K562 (cell line): ENCODE results near the gene TIMM17A. TPM values are rescaled to one million over a fixed set of nuclear protein-coding genes. Genes with fewer than 3 reads are reported as not detected.

ENCODE experiments used
- CBX3 ChIP-seq, 2 experiments: IDR thresholded peaks; 1 replicate in 1 of 2; 2 replicates in 1 of 2; pipeline ENCODE4 v1.6.1; 2012; ENCODE audit warnings: inconsistent platforms in 2 of 2, low read length in 2 of 2, borderline replicate concordance in 1 of 2, control low read depth in 1 of 2
- DIDO1 ChIP-seq: fragments of 450-650 bp; IDR thresholded peaks from 2 replicates; pipeline ENCODE4 v1.6.1; 2016; ENCODE audit warnings: low read depth, missing biosample characterization, missing genetic modification characterization
- DMBX1 ChIP-seq: fragments of 250-450 bp; sonication (Bioruptor Pico); IDR thresholded peaks from 2 replicates; pipeline ENCODE4 v1.8.0; 2022; ENCODE audit warnings: inconsistent platforms, mild to moderate bottlenecking, moderate library complexity, borderline replicate concordance
- ELF4 ChIP-seq: fragments of 450-650 bp; formaldehyde crosslinking; IDR thresholded peaks from 2 replicates; pipeline ENCODE4 v1.4.0; 2022; ENCODE audit warnings: missing genetic modification characterization
- GATAD2A ChIP-seq: fragments of 450-650 bp; IDR thresholded peaks from 2 replicates; pipeline ENCODE4 v1.6.1; 2017
- GTF2F1 ChIP-seq: IDR thresholded peaks from 2 replicates; pipeline ENCODE4 v1.6.1; 2011; ENCODE audit warnings: low read depth, low read length, improper control_type of control experiment
- HNRNPH1 ChIP-seq: fragments of 200-400 bp; formaldehyde crosslinking; optimal IDR thresholded peaks from 2 replicates; pipeline ENCODE3; 2017; ENCODE audit warnings: low read depth, mild to moderate bottlenecking, low read length, moderate library complexity
- HSF4 ChIP-seq: fragments of 250-450 bp; sonication (Bioruptor Pico); IDR thresholded peaks from 2 replicates; pipeline ENCODE4 v2.1.2; 2022; ENCODE audit warnings: mild to moderate bottlenecking, moderate library complexity, borderline replicate concordance
- KAT7 ChIP-seq: sonication (generic); formaldehyde crosslinking; IDR thresholded peaks from 2 replicates; pipeline ENCODE4 v1.8.0; 2022; ENCODE audit warnings: missing genetic modification reagents, mild to moderate bottlenecking, borderline replicate concordance
- NCOA1 ChIP-seq: fragments of 450-650 bp; IDR thresholded peaks from 2 replicates; pipeline ENCODE4 v1.6.1; 2016; ENCODE audit warnings: low read depth
- NFIC ChIP-seq: fragments of 450-650 bp; IDR thresholded peaks from 2 replicates; pipeline ENCODE4 v1.6.1; 2017; ENCODE audit warnings: mild to moderate bottlenecking, inconsistent platforms
- NR2C1 ChIP-seq, 2 experiments: fragments of 450-650 bp; IDR thresholded peaks; 2 replicates each; pipeline ENCODE4 v1.6.1; 2017; ENCODE audit warnings: mild to moderate bottlenecking in 2 of 2, antibody characterized with exemption in 1 of 2, inconsistent platforms in 1 of 2, missing compliant biosample characterization in 1 of 2, missing genetic modification characterization in 1 of 2
- NR2F6 ChIP-seq: fragments of 450-650 bp; formaldehyde crosslinking; IDR thresholded peaks from 2 replicates; pipeline ENCODE4 v1.4.0; 2020; ENCODE audit warnings: mild to moderate bottlenecking
- PKNOX1 ChIP-seq: fragments of 450-650 bp; IDR thresholded peaks from 2 replicates; pipeline ENCODE4 v1.6.1; 2016
- PTRF ChIP-seq: fragments of 450-650 bp; IDR thresholded peaks from 2 replicates; pipeline ENCODE4 v1.6.1; 2016; ENCODE audit warnings: mild to moderate bottlenecking, missing genetic modification characterization, missing compliant biosample characterization
- RAD21 ChIP-seq, 2 experiments: fragments of 250-450 bp in 1 of 2; fragments of 450-650 bp in 1 of 2; sonication (Bioruptor Pico) in 1 of 2; formaldehyde crosslinking in 1 of 2; IDR thresholded peaks in 1 of 2; conservative IDR thresholded peaks in 1 of 2; 2 replicates each; pipeline versions ENCODE4 v1.4.0 to v1.8.0; 2020 to 2022; ENCODE audit warnings: mild to moderate bottlenecking in 2 of 2, moderate library complexity in 1 of 2
- RCOR1 ChIP-seq, 2 experiments: IDR thresholded peaks; 2 replicates each; pipeline ENCODE4 v1.6.1; 2012; ENCODE audit warnings: low read depth in 2 of 2, low read length in 2 of 2, borderline replicate concordance in 1 of 2, improper control_type of control experiment in 1 of 2
- SIX5 ChIP-seq, 2 experiments: IDR thresholded peaks; 2 replicates each; pipeline ENCODE4 v1.6.1; 2011; ENCODE audit warnings: low read length in 2 of 2, borderline replicate concordance in 1 of 2, low read depth in 1 of 2, mild to moderate bottlenecking in 1 of 2, moderate library complexity in 1 of 2; ENCODE audit not compliant: insufficient read depth in 1 of 2
- SRSF9 ChIP-seq: fragments of 200-400 bp; formaldehyde crosslinking; IDR thresholded peaks from 2 replicates; pipeline ENCODE4 v1.6.1; 2017; ENCODE audit warnings: low read depth, low read length, borderline replicate concordance
- YY1 ChIP-seq, 3 experiments: IDR thresholded peaks; 2 replicates each; pipeline ENCODE4 v1.6.1; 2011; ENCODE audit warnings: low read length in 2 of 3, mild to moderate bottlenecking in 2 of 3, moderate library complexity in 2 of 3, borderline replicate concordance in 1 of 3, control low read depth in 1 of 3, low read depth in 1 of 3; ENCODE audit not compliant: insufficient read depth in 3 of 3, insufficient replicate concordance in 2 of 3, control insufficient read depth in 1 of 3, insufficient read length in 1 of 3; ENCODE audit errors: extremely low read depth in 1 of 3
- ZNF175 ChIP-seq: fragments of 200-800 bp; sonication (Bioruptor generic); IDR thresholded peaks from 2 replicates; pipeline ENCODE4 v1.6.1; 2016; ENCODE audit warnings: low read depth, mild to moderate bottlenecking, missing genetic modification characterization, missing compliant biosample characterization
- ZNF76 ChIP-seq: fragments of 250-450 bp; sonication (Bioruptor Pico); IDR thresholded peaks from 2 replicates; pipeline ENCODE4 v1.4.0; 2020; ENCODE audit warnings: mild to moderate bottlenecking, moderate library complexity, borderline replicate concordance
- polyA plus RNA-seq, 8 experiments: library from polyadenylated mRNA; depleted of rRNA in 4 of 8; stranded (reverse) in 5 of 8; unstranded in 3 of 8; fragments of >200 nt; fragmentation: Nextera tagmentation in 2 of 8; fragmentation: Illumina TruSeq in 1 of 8; extraction: Ambion mirVana in 2 of 8; extraction: Trizol in 1 of 8; gene quantifications; 2 replicates each; pipeline versions ENCODE4 v1.2.1 to v1.2.3, GENCODE V29; 2011 to 2014; ENCODE audit warnings: inconsistent platforms in 1 of 8, missing spikeins in 1 of 8
- total RNA-seq, 7 experiments: library from RNA; depleted of rRNA in 6 of 7; stranded (reverse); fragments of >200 nt in 6 of 7; fragmentation: Illumina TruSeq in 2 of 7; extraction: Trizol in 2 of 7; gene quantifications; 2 replicates each; pipeline versions ENCODE4 v1.2.1 to v1.2.3, GENCODE V29; 2011 to 2021; ENCODE audit warnings: low replicate concordance in 1 of 7
- TF ChIP-seq, protein P1 (sequence below): fragments of 250-450 bp; sonication (Bioruptor Pico); IDR thresholded peaks from 2 replicates; pipeline ENCODE4 v1.4.0; 2020; ENCODE audit warnings: mild to moderate bottlenecking
- TF ChIP-seq, protein P2 (sequence below): fragments of 450-650 bp; conservative IDR thresholded peaks from 2 replicates; pipeline ENCODE4 v1.6.1; 2016; ENCODE audit warnings: missing genetic modification characterization, low read depth, mild to moderate bottlenecking, missing compliant biosample characterization, moderate library complexity

Gene TIMM17A
- total and polyA plus RNA-seq, 9 of the 15 experiments (the other 6 are each of a cell fraction or from before 2014, with no cell fraction given), result 116 to 744 (median 180) TPM

DNA sequence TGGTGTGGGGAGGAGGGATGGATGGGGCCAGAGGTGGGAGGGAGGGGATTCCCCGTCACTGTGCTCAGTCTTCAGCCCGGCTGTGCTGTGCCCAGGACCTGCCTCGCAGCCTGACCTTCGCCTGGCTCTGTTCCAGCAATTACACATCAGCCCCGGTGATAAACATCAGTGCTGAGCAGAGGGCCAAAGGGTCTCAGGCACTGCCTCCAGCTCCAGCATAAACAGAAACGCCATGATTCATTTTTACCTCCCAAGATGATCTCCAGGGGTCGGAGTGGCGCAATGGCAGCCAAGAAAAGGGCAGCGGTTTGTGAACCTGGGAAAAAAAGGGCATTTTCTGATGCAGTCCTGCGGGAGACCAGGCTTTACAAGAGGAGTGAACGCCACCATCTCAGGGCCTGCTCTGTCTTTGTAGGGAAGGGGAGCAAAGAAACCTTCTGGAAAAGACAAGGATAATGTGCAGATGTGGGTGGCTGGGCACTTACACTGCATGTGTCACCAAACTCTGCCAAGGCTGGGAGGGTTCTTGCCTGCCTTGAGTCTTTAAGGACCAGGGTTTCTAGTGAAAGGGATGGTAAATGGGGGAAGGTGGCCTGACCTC lies 38.6 kb upstream of the TIMM17A start (continued):
- TF ChIP-seq GTF2F1 (no peak), NFIC (peak; percentile 98), PTRF (tag) (no peak), YY1 (IDR thresholded peaks at IDR 0.05; ENCODE audit: borderline replicate concordance in 1 of 3, control insufficient read depth in 1 of 3, extremely low read depth in 1 of 3, insufficient read depth in 3 of 3, insufficient read length in 1 of 3, insufficient replicate concordance in 2 of 3, low read depth in 1 of 3, low read length in 2 of 3) (peak in 2 of 3 experiments; percentile 22 to 60), ZNF76 (CRISPR knock-in tag) (no peak), ELF4 (CRISPR knock-in tag) (no peak), SIX5 (IDR thresholded peaks at IDR 0.05; ENCODE audit: borderline replicate concordance in 1 of 2, insufficient read depth in 1 of 2, low read depth in 1 of 2, low read length in 2 of 2) (no peak), ZNF175 (CRISPR knock-in tag) (peak; percentile 79; the same call in 1 of the 2 replicates), HNRNPH1 (no peak), PKNOX1 (peak; percentile 9; the same call in 1 of the 2 replicates), NR2C1 (IDR thresholded peaks at IDR 0.05) (0 out of 2 replicates have a peak, but pooled peaks have one; percentile 13), NR2C1 (tag; IDR thresholded peaks at IDR 0.05) (no peak), NR2F6 (no peak), HSF4 (no peak), NCOA1 (no peak), DMBX1 (CRISPR knock-in tag) (no peak), SRSF9 (no peak), RAD21 (CRISPR knock-in tag; conservative IDR thresholded peaks at IDR 0.05 in 1 of 2, IDR thresholded peaks at IDR 0.05 in 1 of 2) (no peak), GATAD2A (no peak), KAT7 (no peak), CBX3 (IDR thresholded peaks at IDR 0.05; ENCODE audit: borderline replicate concordance in 1 of 2, low read length in 2 of 2) (no peak), DIDO1 (tag) (no peak), RCOR1 (IDR thresholded peaks at IDR 0.05; ENCODE audit: borderline replicate concordance in 1 of 2, low read depth in 2 of 2, low read length in 2 of 2) (peak in 1 of 2 experiments; percentile 81; a peak in 2 of 4 replicates)
- TF ChIP-seq, protein P1, sequence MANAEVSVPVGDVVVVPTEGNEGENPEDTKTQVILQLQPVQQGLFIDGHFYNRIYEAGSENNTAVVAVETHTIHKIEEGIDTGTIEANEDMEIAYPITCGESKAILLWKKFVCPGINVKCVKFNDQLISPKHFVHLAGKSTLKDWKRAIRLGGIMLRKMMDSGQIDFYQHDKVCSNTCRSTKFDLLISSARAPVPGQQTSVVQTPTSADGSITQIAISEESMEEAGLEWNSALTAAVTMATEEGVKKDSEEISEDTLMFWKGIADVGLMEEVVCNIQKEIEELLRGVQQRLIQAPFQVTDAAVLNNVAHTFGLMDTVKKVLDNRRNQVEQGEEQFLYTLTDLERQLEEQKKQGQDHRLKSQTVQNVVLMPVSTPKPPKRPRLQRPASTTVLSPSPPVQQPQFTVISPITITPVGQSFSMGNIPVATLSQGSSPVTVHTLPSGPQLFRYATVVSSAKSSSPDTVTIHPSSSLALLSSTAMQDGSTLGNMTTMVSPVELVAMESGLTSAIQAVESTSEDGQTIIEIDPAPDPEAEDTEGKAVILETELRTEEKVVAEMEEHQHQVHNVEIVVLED, result no peak
- TF ChIP-seq, protein P2, sequence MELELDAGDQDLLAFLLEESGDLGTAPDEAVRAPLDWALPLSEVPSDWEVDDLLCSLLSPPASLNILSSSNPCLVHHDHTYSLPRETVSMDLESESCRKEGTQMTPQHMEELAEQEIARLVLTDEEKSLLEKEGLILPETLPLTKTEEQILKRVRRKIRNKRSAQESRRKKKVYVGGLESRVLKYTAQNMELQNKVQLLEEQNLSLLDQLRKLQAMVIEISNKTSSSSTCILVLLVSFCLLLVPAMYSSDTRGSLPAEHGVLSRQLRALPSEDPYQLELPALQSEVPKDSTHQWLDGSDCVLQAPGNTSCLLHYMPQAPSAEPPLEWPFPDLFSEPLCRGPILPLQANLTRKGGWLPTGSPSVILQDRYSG (tag), result no peak
